ENCODE results near the gene SPNS3.

SPNS3 gene

DNA sequence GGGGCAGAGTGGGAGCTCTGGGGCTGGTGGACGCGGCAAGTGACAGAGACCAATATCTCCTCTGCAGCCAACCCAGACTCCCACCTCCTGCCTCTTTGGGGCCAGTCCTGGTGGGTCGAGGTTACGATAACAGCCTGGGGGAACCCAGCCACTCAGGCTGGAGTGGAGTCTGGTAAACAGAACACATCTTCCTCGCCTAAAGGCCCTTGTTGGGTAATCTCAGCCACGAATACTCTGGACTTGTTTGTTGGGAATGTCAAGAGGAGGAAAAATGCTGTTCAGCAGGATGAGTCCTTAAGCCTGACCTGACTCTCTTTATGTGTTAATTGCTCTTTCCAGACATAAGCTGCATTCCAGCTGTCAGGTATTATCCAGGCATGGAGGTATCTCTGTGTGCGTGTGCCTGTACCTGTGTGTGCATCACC lies 56.9 kb downstream of the SPNS3 start:
- no peak for DNase-seq

DNA sequence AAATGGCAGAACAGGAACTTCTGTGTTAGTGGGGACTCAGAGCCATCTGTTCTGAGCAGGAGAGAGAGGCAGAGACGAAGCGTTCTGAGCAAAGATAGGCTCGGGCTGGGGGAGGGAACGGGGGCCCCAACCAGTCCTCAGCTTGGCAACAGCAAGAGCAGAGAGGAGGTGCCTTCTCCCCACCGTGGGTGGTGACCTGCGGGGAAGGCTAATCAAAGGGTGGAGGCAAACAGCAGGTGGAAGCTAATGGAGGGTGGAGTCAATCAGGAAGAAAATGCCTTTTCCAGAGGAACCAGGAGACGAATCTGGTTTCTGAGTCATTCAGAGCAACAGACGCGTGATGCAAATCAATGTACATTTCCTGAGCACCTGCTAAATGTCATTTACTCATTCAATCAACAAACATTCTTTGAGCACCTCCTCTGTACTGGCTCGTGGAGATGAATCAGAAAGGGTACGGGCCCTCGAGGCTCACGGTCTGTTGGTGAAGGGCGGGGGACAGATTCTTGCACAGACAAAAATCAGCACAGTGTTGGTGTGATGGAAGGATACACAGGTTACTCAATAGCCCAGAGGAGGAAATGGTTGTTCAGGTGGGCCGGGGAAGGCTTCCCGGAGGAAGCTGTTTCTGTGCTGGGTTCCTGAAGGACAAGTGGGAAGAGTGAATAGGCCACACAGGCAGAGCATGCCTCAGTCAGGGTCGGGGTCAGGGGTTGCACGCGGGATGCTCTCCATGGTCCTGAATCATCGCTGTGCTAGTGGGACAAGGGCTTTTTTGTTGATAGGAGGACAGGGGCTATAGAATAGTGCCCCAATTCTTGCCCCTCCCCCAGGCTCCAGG lies 59.2 kb downstream of the SPNS3 start:
- DNase-seq, result peak; percentile 59

DNA sequence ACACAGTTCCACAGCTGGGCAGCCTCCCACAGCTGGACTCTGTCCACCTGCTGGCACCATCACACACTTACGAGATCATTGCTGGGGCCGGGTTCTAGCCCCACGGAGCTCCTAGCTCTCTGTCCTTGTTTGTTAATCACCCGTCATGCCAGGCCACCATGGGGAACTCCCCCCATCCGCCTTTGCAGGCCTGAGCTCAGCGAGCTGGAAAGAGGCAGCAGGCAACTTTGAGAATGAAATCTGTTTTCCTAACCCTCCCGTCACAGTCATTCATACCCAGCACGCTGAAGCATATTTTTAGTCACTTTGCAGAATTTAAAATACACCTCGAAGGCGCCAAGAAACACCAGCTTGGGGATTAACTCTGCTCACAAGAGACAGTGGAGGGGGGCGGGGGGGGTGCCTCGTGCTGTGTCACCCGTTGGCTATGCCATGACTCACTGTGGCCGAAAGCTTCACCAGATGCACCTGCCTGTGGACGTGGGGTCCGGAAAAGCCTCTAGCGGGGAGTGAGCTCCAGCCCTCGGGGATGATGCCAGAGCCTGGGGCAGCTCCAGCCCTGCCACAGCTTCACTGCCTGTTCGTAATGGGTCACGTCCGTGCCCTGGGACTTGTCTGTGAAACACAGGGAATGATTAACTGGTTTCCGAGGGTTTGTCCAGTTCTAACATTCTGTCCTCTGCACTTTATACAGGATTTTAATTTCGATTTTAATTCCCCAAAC lies 63.5 kb downstream of the SPNS3 start:
- DNase-seq, result peak; percentile 88

DNA sequence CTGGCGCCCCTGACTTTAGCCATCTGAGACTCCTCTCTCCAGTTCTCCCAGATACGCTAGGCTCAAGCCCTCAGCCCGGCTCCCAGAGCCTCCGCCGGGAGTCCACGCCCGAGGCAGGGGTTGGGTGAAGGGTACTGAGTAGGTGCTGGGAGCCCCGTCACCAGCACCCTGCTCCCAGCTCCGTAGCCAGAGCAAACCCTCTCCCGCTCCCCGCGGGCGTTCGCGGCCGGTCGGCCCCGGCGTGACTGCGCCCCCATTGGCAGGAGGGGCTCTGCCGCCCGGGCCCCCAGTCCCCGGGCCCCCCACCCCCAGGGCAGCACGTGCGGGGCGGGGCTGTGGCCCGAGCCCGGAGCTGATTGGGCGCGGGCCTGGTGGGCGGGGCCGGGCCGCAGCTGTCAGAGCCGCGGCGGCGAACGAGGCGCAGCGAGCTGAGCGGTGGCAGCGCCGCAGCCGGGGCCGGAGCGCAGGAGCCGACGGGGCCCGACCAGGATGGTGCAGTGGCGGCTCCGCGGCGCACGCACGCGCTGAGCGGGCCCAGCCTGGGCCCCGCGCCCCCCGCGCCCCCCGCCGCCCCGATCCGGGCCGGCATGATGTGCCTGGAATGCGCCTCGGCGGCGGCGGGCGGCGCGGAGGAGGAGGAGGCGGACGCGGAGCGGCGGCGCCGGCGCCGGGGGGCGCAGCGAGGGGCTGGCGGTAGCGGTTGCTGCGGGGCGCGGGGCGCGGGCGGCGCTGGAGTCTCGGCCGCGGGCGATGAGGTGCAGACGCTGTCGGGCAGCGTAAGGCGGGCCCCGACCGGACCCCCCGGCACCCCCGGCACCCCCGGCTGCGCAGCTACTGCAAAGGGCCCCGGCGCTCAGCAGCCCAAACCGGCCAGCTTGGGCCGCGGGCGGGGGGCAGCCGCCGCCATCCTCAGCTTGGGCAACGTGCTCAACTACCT lies 65.0 kb downstream of the SPNS3 start, which contains the start of gene SPNS2:
Gene SPNS2, plus strand, starts transcription at position 421 of the 937 bp plus-strand sequence. Its CDS starts 167 bp downstream, at position 588.
- peak; percentile 44 for DNase-seq

DNA sequence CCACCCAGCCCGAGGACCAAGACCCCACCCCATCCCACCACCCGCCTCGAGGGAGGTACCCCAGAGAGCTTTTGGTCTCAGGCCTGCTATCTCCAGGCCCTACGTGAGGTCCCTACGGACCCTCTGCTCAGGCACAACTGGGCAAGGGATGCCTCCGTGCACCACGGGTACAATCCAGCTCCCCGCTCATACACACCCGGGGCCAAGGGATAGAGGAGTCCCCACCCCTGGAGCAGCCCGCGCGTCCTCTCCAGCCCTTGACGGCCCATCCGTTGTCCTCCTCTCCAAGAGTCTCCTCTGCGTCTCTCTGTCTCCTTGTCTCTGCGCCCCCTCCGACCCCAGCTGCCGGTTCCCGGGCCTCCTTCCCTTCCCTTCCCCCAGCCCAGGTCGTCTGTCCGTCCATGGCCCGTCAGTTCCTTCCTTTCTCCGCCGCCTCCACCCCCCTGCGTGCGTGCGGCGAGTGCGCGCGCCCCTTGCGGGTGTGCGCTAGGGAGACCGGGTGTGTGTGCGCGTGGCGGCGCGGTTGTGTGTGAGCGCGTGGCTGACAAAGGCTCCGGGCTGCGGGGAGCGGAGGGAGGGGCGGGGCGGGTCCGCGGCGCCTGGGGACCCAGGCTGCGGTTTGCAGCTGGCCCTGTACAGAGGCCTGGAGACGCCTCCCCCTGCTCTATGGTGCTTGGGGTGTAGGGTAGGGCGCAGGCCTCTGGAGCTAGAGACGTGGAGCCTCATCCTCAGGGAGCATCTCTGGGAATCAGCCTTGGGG lies 65.9 kb downstream of the SPNS3 start:
- DNase-seq, result no peak

DNA sequence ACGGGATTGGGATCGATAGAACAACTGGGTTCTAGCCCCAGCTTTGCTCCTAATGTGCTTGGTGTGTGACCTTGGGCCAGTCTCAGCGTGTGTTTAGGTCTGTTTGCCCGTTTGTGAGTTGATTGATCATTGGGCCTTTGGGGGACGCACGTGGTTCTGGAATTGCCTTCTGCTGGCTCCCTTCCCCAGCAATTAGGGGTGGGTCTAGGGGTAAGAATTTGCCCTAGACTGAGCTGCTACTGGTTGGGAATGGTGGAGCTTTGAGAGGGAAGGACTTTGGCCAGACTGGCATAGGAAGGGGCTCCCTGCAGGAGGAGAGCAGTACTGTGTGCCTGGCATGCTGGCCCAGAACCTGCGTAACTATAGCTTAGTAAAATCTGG lies 66.4 kb downstream of the SPNS3 start:
- no peak for DNase-seq

DNA sequence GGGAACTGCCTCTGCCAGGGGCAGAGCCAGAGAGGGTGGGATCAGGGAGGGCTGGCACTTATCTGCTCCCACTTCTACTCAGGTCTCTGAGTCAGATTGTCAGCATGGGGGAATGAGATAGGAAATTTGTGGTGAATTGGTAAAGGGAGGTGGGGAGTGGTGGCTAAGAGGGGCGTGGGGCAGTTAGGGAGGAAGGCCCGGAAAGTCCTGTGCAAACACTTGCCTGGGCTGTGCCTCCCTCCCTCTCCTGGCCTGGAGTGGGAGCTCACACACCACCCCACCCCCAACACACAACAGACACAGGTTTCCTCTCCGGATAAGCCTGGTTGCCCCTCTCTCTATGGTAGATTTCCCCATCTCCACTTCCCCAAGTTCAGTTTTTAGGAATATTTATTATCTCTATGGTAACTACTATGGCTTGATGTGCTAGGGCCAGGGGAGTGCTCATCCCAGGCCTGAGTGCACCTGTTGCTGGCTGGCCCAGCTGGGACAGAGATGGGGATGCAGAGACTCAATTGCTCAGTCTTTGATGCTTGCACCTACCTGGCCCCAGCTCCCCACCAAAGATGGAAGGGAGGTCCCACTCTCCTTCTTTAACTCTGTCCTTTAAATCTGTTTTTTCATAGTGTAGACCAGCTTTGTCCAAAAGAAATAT lies 67.7 kb downstream of the SPNS3 start:
- DNase-seq, result peak; percentile 45

- no peak for DNase-seq
These were observed 68.9 kb downstream of the SPNS3 start for GRCh38 chr17:4502466-4503154.

DNA sequence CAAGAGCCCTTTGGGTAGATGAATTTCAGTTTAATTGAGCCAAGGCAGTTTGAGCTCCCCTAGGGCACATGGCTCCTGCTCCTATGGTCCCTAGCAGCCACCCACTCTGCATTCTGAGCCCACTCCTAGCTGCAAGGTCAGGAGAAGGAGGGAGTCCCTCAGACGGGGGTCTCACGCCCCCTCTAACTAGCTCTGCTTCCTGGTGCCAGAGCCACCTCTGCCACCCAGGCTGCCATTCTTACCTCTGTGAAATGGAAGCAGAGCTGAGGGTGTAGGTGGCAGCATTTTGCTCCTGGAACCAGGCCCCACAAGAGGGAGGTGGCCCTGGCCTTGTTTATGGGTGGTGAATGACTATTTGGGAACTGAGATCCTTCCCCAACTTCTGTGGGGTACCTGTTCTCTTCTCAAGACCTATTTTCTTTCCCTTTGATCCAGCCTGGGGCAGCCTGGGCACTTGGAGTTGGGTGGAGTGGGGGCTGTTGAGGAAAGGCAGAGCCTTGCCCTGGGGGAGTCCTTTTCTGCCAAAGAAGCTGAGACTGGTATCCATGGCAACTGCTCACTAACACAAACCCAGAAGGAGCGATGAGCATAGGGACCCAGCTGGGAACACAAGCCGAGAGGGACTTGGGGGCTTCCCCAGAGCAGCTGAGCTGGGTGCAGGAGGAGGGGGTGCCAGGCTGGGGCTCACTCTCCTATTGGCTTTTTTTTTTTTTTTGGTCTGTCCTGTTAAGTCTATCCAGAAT lies 69.7 kb downstream of the SPNS3 start:
- no peak for DNase-seq

DNA sequence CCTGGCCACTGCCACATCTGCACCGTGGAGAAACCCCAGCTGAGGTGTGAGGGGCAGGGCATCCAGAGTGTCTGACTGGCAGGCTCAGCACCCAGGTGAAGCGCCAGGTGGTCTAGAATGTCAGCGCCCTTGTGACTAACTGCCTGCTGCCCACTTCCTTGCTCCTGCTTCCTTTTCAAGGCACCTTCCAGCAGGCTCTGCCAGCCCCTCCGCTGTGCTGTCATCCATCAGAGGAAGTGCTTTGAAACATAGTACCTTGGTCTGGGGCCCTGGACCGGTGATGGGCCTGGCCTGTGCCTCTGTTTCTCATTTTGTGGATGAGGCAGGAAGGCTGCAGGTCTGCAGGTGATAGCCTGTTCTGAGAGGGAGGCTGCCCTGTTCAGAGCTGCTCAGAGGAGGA lies 70.4 kb downstream of the SPNS3 start:
- DNase-seq, result no peak

DNA sequence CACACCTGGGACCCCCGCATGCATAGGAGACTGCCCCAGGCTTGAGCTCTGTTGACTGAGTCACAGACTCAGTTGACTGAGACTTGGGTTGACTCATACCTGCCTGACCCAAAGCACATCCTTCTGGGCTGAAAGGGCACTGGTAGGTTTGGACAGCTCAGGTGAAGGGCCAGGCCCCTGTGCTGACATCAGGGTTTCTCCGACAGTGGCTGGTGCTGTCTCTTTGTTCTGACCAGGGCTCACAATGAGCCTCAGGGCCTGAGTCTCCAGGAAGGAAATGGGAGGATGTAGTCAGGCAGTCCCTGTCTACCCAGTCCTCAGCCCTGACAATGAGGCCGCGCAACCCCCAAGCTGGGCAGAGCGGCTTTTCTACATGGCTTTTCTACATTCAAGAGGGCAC lies 71.4 kb downstream of the SPNS3 start:
- DNase-seq, result no peak

DNA sequence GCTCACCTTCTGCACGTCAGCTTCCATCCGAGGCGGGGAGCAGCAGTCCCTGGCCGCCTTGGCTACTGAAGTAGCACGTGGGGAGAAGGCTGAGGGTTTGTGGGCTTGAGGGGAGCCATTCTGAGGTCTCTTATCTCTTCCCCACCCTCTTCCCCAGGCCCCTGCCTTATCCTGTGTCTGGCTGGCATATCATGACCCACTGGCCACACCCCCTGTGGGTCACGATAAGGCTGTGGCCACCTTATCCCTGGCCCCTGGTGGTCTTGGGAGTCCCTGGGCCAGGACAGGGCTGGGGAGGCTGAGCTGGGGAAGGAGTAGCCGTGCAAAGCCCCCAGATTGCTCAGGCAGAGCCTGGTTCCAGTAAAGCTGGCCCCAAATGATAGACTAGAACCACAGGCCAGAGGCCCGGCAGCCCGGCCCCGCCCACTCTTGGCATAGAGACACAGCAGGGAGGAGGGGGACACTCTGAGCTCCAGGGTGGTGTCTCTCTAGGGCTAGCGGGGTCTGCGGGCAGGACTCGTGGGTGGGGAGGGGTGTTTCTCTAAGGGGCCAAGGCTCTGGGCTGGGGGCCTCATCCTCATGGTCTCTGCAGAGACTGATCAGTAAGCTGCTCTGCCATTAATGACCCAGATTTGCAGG lies 72.6 kb downstream of the SPNS3 start:
- DNase-seq, result no peak

DNA sequence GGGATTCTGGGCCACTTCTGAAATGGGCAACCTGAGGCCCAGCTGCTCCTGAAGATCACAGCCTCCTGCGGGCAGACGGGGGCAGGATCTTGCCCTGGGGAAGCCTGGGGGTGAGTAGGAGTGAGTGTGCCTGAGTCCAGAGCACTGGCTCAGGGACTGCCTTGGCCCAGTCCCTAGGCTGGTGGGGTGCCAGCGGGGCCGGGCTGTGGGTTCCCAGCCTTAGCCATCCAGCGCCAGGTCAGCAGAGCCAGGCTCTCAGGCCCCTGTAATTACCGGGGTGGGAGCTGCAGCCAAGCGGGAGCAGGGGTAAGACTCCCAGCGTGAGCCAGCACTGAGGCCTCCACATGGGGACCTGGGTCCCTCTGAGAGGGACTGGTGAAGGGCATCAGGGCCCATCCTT lies 73.2 kb downstream of the SPNS3 start:
- DNase-seq, result no peak

- DNase-seq, result no peak
These were observed 73.8 kb downstream of the SPNS3 start for GRCh38 chr17:4507361-4508111.

- DNase-seq, result no peak
These were observed 74.5 kb downstream of the SPNS3 start for GRCh38 chr17:4508207-4508606.

DNA sequence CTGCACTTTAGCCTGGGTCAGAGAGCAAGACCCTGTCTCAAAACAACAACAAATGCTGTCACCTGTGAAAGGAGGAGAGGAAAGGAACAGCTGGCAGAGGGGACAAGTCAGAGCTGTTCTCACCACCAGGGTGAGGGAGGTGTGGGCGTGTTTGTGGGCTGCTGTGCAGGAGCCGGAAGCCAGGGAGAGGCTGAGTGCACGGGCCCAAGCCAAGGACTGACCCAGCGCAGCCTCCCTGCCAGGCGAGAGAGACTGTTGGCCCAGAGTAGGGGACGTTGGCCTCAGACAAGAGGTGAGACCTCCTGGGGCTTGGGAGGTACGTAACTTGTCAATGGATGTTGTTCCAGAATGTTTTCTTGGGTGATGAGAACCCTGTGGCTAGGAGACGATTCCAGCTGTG lies 75.7 kb downstream of the SPNS3 start:
- DNase-seq, result no peak

DNA sequence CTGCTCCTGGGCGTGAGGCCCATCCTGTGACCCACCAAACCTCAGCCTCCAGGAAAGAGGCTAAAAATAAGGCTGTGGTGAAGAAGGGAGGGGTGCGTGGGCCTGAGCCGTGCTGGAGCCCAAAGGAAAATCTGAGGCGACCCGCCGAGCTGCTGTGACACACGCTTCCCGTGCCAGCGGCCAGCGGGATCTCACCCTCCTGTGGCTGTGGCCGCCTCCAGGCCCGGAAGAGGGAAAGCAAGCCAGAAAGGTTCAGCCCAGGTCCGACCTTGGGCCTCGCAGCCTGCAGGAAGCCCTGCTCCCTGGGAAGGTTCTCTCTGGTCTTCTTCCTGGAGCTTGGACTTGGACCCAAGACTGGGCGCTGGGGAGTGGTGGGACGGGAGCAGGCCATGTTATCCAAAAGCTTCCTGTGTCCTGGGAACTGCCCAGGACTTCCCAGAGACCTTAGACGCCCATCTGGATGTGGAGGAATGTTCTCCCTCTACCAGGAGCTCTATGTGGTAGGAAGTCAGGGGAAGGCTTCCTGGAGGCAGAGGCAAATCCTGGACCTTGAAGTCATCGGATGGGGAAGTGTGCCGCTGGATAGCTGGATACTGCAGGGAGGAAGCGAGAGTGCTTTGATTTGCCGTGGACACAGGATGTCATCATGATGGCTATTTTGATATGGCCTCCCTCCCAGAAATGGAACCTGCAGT lies 76.3 kb downstream of the SPNS3 start:
- no peak for DNase-seq

DNA sequence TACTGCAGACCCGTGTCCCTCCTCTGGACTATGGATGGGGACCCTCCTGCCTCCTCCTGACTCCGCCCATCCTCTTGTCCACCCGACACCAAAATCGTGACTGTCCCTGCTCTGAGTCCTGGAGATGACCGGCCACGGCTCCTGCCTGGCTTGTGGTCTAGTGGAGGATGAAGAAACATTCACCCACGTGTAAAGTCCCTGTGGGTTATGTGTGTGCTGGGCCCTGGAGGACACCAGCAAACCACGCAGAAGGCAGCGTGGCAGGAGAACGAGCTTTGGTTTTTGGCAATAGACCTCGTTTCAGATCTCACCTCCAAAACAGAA lies 76.8 kb downstream of the SPNS3 start:
- no peak for DNase-seq
